Effector memory CD4-positive, alpha-beta T cell (primary cell): ENCODE measurements around the gene CNGA4.
"Not testable (repeated sequence)": the region's sequence is repeated elsewhere in the genome, so short reads cannot be mapped to it uniquely, and the experiment has no call there.

Experiments
- DNase-seq, 3 donors: peaks; one replicate each; pipeline ENCODE4 v3.0.0-alpha.2; 2020
- H3K27ac ChIP-seq: 2 replicates; pipeline ENCODE4 v1.7.0; 2013; ENCODE audit warnings: mild to moderate bottlenecking, low read length, moderate library complexity; ENCODE audit not compliant: insufficient read depth, poor library complexity, severe bottlenecking
- H3K27me3 ChIP-seq: replicated peaks from 2 replicates; pipeline ENCODE4 v1.7.0; 2013; ENCODE audit warnings: mild to moderate bottlenecking, low read length; ENCODE audit not compliant: insufficient read depth, control insufficient read depth, poor library complexity, severe bottlenecking
- H3K36me3 ChIP-seq: 2 replicates; pipeline ENCODE4 v1.7.0; 2013; ENCODE audit warnings: mild to moderate bottlenecking, low read length, moderate library complexity; ENCODE audit not compliant: control insufficient read depth, insufficient read depth
- H3K4me1 ChIP-seq: 2 replicates; pipeline ENCODE4 v1.7.0; 2013; ENCODE audit warnings: low read length, mild to moderate bottlenecking; ENCODE audit not compliant: control insufficient read depth, insufficient read depth, poor library complexity, severe bottlenecking
- H3K4me3 ChIP-seq: 2 replicates; pipeline ENCODE4 v1.7.0; 2013; ENCODE audit warnings: low read length, low read depth, mild to moderate bottlenecking; ENCODE audit not compliant: insufficient read depth, poor library complexity, severe bottlenecking
- H3K9me3 ChIP-seq: 2 replicates; pipeline ENCODE4 v1.7.0; 2013; ENCODE audit warnings: mild to moderate bottlenecking, low read length, moderate library complexity; ENCODE audit not compliant: control insufficient read depth

Gene CNGA4

GRCh38 chr11:6237761-6238302 lies 1.1 kb upstream of the CNGA4 start:
- no peak for DNase-seq
- no peaks in the 10 kb centered on the region for H3K27me3 ChIP-seq
- H3K36me3 ChIP-seq: no peaks in the 10 kb centered on the region
- H3K9me3 ChIP-seq: no peaks in the 10 kb centered on the region
- H3K4me1 ChIP-seq: peaks cover 7% of the 10 kb centered on the region
- no peak overlapping the region for H3K4me3 ChIP-seq
- no peak overlapping the region for H3K27ac ChIP-seq

GRCh38 chr11:6240139-6240538 lies 1.2 kb downstream of the CNGA4 start:
- Histone ChIP-seq H3K36me3 (no peaks in the 10 kb centered on the region), H3K27me3 (no peaks in the 10 kb centered on the region), H3K27ac (no peak overlapping the region), H3K4me3 (no peak overlapping the region), H3K9me3 (no peaks in the 10 kb centered on the region), H3K4me1 (no peaks in the 10 kb centered on the region)
- no peak for DNase-seq

- Histone ChIP-seq H3K27ac (no peak overlapping the region), H3K36me3 (no peaks in the 10 kb centered on the region), H3K9me3 (no peaks in the 10 kb centered on the region), H3K4me3 (no peak overlapping the region), H3K27me3 (no peaks in the 10 kb centered on the region), H3K4me1 (no peaks in the 10 kb centered on the region)
- no peak for DNase-seq
Observed at GRCh38 chr11:6240781-6241180, 1.9 kb downstream of the CNGA4 start.

GRCh38 chr11:6241316-6241715 lies 2.4 kb downstream of the CNGA4 start:
- no peak overlapping the region for H3K4me3 ChIP-seq
- no peak for DNase-seq
- no peaks in the 10 kb centered on the region for H3K9me3 ChIP-seq
- H3K27ac ChIP-seq: no peak overlapping the region
- H3K36me3 ChIP-seq: no peaks in the 10 kb centered on the region
- H3K27me3 ChIP-seq: no peaks in the 10 kb centered on the region
- H3K4me1 ChIP-seq: no peaks in the 10 kb centered on the region

- no peak for DNase-seq
- H3K4me1 ChIP-seq: no peaks in the 10 kb centered on the region
- no peaks in the 10 kb centered on the region for H3K27me3 ChIP-seq
- H3K27ac ChIP-seq: no peak overlapping the region
- no peaks in the 10 kb centered on the region for H3K9me3 ChIP-seq
- H3K4me3 ChIP-seq: no peak overlapping the region
- H3K36me3 ChIP-seq: no peaks in the 10 kb centered on the region
Observed at GRCh38 chr11:6245536-6245935, 6.6 kb downstream of the CNGA4 start.

- Histone ChIP-seq H3K9me3 (no peaks in the 10 kb centered on the region), H3K27ac (no peak overlapping the region), H3K4me1 (no peaks in the 10 kb centered on the region), H3K4me3 (no peak overlapping the region), H3K36me3 (no peaks in the 10 kb centered on the region), H3K27me3 (no peaks in the 10 kb centered on the region)
- DNase-seq: no peak
Observed at GRCh38 chr11:6248248-6248647, 9.4 kb downstream of the CNGA4 start.

GRCh38 chr11:6248897-6249296 lies 10.0 kb downstream of the CNGA4 start:
- DNase-seq: not testable (repeated sequence)

GRCh38 chr11:6249770-6250555 lies 11.1 kb downstream of the CNGA4 start:
- Histone ChIP-seq H3K4me1 (no peaks in the 10 kb centered on the region), H3K27me3 (no peaks in the 10 kb centered on the region), H3K36me3 (no peaks in the 10 kb centered on the region), H3K27ac (no peak overlapping the region), H3K9me3 (no peaks in the 10 kb centered on the region), H3K4me3 (no peak overlapping the region)
- no peak for DNase-seq

More at GRCh38 chr11:6248897-6249296, 10.0 kb downstream of the CNGA4 start:
- H3K27me3 ChIP-seq, H3K4me1 ChIP-seq, H3K36me3 ChIP-seq, H3K4me3 ChIP-seq, H3K9me3 ChIP-seq, H3K27ac ChIP-seq: not testable (repeated sequence)

GRCh38 chr11:6251120-6251733 lies 12.3 kb downstream of the CNGA4 start:
- H3K27ac ChIP-seq: no peak overlapping the region
- peak in 2 of 3 donors; percentile 19 to 31 for DNase-seq
- no peaks in the 10 kb centered on the region for H3K36me3 ChIP-seq
- no peak overlapping the region for H3K4me3 ChIP-seq
- no peaks in the 10 kb centered on the region for H3K4me1 ChIP-seq
- no peaks in the 10 kb centered on the region for H3K9me3 ChIP-seq
- H3K27me3 ChIP-seq: no peaks in the 10 kb centered on the region

GRCh38 chr11:6251990-6252473 lies 13.1 kb downstream of the CNGA4 start:
- H3K36me3 ChIP-seq: no peaks in the 10 kb centered on the region
- no peak overlapping the region for H3K27ac ChIP-seq
- DNase-seq: no peak
- no peak overlapping the region for H3K4me3 ChIP-seq
- no peaks in the 10 kb centered on the region for H3K9me3 ChIP-seq
- H3K4me1 ChIP-seq: no peaks in the 10 kb centered on the region
- H3K27me3 ChIP-seq: no peaks in the 10 kb centered on the region
